OCI-LY3 (cell line): ENCODE measurements around the gene AGFG1.
A peak's percentile ranks its signal among the peaks of the same experiment; 100 is the strongest.

ENCODE experiments used
- H2AFZ ChIP-seq: fragments of 200-600, 300-600 bp; shearing (Covaris generic); 2 replicates; pipeline ENCODE4 v1.6.0; 2014; ENCODE audit warnings: antibody characterized with exemption, low read depth, low read length
- H3K27ac ChIP-seq: fragments of 200-600, 300-600 bp; sonication (generic); 2 replicates; pipeline ENCODE4 v1.5.1; 2014; ENCODE audit warnings: mild to moderate bottlenecking, low read length, moderate library complexity, mixed read lengths
- H3K27me3 ChIP-seq: fragments of 200-600, 300-600 bp; sonication (generic); 2 replicates; pipeline ENCODE4 v1.6.1; 2014; ENCODE audit warnings: low read depth, low read length, mixed read lengths
- H3K36me3 ChIP-seq: fragments of 200-600, 300-600 bp; sonication (generic); replicated peaks from 2 replicates; pipeline ENCODE3; 2014; ENCODE audit warnings: low read depth, low read length, mixed read lengths
- H3K4me1 ChIP-seq: fragments of 300-600, 200-600 bp; sonication (generic); 2 replicates; pipeline ENCODE4 v1.6.1; 2014; ENCODE audit warnings: low read length, mixed read lengths
- H3K4me2 ChIP-seq: fragments of 200-600, 300-600 bp; sonication (generic); 2 replicates; pipeline ENCODE4 v1.6.1; 2014; ENCODE audit warnings: low read length, mixed read lengths
- H3K4me3 ChIP-seq: fragments of 300-600, 200-600 bp; sonication (generic); 2 replicates; pipeline ENCODE4 v1.5.1; 2014; ENCODE audit warnings: antibody characterized with exemption, mild to moderate bottlenecking, low read length, moderate library complexity
- H3K79me2 ChIP-seq: fragments of 300-600, 200-600 bp; shearing (Covaris generic); 2 replicates; pipeline ENCODE4 v1.6.1; 2014; ENCODE audit warnings: mild to moderate bottlenecking, low read length, mixed read lengths
- H3K9ac ChIP-seq: fragments of 300-600, 200-600 bp; shearing (Covaris generic); 2 replicates; pipeline ENCODE4 v1.6.0; 2014; ENCODE audit warnings: mild to moderate bottlenecking, low read length, moderate library complexity
- H3K9me3 ChIP-seq: fragments of 200-600, 300-600 bp; shearing (Covaris generic); 2 replicates; pipeline ENCODE4 v1.6.1; 2014; ENCODE audit warnings: low read length, mixed read lengths; ENCODE audit not compliant: insufficient read depth
- H4K20me1 ChIP-seq: fragments of 200-600, 300-600 bp; sonication (generic); 2 replicates; pipeline ENCODE4 v1.6.1; 2016; ENCODE audit warnings: low read length, mixed read lengths; ENCODE audit not compliant: insufficient read depth
- EZH2phosphoT487 ChIP-seq: fragments of 200-600 bp; shearing (Covaris generic); IDR thresholded peaks from 2 replicates; pipeline ENCODE4 v1.6.1; 2018; ENCODE audit warnings: antibody characterized with exemption, mixed run types, low read depth
- TF ChIP-seq, protein P1 (sequence below): fragments of 200-600, 300-600 bp; sonication (generic); IDR thresholded peaks from 2 replicates; pipeline ENCODE4 v1.5.1; 2014; ENCODE audit warnings: antibody characterized with exemption, low read length, low read depth

AGFG1 gene

DNA sequence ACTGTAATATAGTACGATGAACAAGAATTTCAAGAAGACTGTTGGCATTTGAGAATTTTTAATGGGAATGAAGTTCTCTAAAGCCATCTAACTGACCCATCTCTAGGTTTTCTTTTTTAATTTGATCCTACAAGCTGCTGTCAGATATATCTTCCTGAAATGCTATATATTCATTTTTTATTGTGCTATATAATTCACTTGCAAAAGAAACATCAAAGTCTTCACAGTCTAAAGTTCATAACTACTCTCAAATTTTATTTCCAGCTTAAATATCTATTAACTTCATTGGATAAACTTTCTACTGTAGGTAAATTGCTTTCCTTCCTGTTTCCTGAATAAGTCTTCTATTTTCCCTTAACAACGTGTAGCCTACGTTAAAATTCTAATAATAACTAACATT, 130.4 kb downstream of the AGFG1 start:
- Histone ChIP-seq H2AFZ (no peak overlapping the region), H3K27ac (no peak overlapping the region), H3K36me3 (no peaks in the 10 kb centered on the region), H3K9me3 (no peaks in the 10 kb centered on the region), H3K4me1 (no peaks in the 10 kb centered on the region; the same call in 1 of the 2 replicates), H3K4me2 (no peak overlapping the region), H3K27me3 (no peaks in the 10 kb centered on the region), H4K20me1 (no peaks in the 10 kb centered on the region), H3K79me2 (no peaks in the 10 kb centered on the region), H3K4me3 (no peak overlapping the region), H3K9ac (no peak overlapping the region)
- TF ChIP-seq, protein P1, sequence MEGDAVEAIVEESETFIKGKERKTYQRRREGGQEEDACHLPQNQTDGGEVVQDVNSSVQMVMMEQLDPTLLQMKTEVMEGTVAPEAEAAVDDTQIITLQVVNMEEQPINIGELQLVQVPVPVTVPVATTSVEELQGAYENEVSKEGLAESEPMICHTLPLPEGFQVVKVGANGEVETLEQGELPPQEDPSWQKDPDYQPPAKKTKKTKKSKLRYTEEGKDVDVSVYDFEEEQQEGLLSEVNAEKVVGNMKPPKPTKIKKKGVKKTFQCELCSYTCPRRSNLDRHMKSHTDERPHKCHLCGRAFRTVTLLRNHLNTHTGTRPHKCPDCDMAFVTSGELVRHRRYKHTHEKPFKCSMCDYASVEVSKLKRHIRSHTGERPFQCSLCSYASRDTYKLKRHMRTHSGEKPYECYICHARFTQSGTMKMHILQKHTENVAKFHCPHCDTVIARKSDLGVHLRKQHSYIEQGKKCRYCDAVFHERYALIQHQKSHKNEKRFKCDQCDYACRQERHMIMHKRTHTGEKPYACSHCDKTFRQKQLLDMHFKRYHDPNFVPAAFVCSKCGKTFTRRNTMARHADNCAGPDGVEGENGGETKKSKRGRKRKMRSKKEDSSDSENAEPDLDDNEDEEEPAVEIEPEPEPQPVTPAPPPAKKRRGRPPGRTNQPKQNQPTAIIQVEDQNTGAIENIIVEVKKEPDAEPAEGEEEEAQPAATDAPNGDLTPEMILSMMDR, result no peak
- TF ChIP-seq EZH2phosphoT487, result no peak

DNA sequence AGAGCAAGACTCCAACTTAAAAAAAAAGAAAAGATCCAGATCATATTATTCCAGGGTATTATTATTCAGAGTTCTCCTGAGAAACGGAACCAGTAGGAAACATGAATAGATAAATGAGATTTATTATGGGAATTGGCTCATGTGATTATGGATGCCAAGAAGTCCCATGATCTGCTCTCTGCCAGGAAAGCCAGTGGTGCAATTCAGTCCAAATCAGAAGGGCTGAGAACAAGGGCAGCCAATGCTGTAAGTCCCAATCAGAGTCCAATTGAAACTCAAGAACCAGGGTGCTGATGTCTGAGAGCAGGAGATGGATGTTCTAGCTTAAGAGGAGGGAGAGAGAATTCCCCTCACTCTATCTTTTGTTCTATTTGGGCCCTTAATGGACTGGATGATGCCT, 134.5 kb downstream of the AGFG1 start:
- no peak for TF ChIP-seq EZH2phosphoT487
- TF ChIP-seq, protein P1, result no peak
- Histone ChIP-seq H4K20me1 (no peaks in the 10 kb centered on the region), H3K27ac (no peak overlapping the region), H3K4me2 (no peak overlapping the region), H3K27me3 (no peaks in the 10 kb centered on the region), H2AFZ (no peak overlapping the region), H3K9ac (no peak overlapping the region), H3K79me2 (no peaks in the 10 kb centered on the region), H3K9me3 (no peaks in the 10 kb centered on the region), H3K4me3 (no peak overlapping the region), H3K36me3 (no peaks in the 10 kb centered on the region), H3K4me1 (peaks cover 22% of the 10 kb centered on the region)

DNA sequence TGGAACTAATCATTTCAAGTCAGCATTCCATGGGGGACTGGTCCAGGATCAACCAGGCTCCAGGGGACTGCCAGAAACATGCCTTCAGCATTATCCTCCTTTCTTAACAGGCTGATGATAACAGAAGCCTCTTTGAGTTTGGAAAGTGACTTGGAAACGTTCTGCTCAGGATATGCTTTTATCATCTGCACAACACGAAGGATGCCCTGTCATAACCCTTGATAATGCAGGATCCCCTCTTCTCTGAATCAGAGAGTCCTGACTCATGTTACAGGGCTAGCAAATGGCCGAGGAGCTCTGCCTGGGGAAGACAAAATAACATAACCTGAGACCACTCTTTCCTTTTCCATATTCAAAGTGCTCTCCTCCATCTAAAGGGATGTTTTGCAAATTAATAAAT, 136.0 kb downstream of the AGFG1 start:
- Histone ChIP-seq H3K4me2 (0 out of 2 replicates have a peak overlapping the region, but pooled peaks have one; percentile 34), H3K9ac (no peak overlapping the region), H3K27ac (no peak overlapping the region), H3K79me2 (no peaks in the 10 kb centered on the region), H3K27me3 (no peaks in the 10 kb centered on the region), H3K4me3 (no peak overlapping the region), H3K4me1 (peaks cover 26% of the 10 kb centered on the region), H3K36me3 (no peaks in the 10 kb centered on the region), H2AFZ (no peak overlapping the region), H3K9me3 (no peaks in the 10 kb centered on the region), H4K20me1 (no peaks in the 10 kb centered on the region)
- TF ChIP-seq, protein P1, result no peak
- TF ChIP-seq EZH2phosphoT487, result no peak

DNA sequence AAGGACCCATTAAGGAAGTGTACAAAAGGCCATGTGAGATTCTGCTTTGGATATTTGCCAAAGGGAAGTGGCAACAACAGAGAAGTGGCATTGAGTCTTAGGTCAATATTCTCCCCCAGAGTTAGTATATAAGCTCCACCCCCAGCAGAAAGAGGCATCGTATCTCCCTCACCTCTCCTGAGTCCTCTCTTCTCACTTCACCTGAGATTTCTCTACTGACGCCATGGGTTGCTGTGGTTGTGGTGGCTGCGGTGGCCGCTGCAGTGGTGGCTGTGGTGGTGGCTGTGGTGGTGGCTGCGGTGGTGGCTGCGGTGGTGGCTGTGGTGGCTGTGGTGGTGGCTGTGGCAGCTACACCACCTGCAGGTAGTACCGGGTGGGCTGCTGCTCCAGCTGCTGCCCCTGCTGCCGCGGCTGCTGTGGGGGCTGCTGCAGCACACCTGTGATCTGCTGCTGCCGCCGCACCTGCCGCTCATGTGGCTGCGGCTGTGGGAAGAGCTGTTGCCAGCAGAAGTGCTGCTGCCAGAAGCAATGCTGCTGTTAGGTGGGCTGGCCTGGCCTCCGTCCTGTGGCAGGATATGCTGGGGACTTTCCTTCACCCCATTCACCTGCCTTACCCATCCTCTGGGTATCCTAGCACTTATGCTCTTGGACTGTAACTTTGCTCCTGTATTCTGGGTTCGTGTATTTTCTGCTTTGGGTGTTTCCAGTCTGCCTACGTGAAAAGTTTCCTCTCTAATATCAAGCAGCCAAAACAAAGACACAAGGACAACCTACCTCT, 136.8 kb downstream of the AGFG1 start:
- Histone ChIP-seq H2AFZ (no peak overlapping the region), H3K36me3 (no peaks in the 10 kb centered on the region), H3K27ac (no peak overlapping the region), H3K4me3 (0 out of 2 replicates have a peak overlapping the region, but pooled peaks have one; percentile 18), H3K4me1 (peaks cover 34% of the 10 kb centered on the region), H3K4me2 (peak overlapping the region; percentile 34), H3K9me3 (no peaks in the 10 kb centered on the region), H4K20me1 (no peaks in the 10 kb centered on the region), H3K9ac (no peak overlapping the region), H3K79me2 (no peaks in the 10 kb centered on the region), H3K27me3 (no peaks in the 10 kb centered on the region)
- TF ChIP-seq, protein P1, result no peak
- TF ChIP-seq EZH2phosphoT487, result no peak
